T-helper 9 cell (primary cell): ENCODE results near the gene CA5A.
"Not testable (repeated sequence)": the region's sequence is repeated elsewhere in the genome, so short reads cannot be mapped to it uniquely, and the experiment has no call there.

Experiments used
- DNase-seq: peaks from one replicate; pipeline ENCODE4 v3.0.0-alpha.2; 2020

Gene CA5A

DNA sequence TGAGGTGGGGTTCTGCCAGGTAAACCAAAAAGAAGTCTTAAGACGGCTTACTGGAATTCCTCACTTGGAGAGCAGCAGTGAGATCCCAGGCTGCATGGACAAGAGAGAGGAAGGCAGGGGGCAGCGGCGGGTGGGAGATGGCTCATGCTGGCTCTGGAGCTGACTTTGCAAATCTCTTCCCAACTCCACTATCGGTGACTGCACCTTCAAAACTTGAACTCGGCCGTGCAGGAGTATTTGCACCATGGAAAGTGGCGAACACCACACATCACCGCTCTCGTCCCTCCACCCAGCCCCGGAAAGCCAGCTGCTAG is 16.7 kb downstream of the CA5A start:
- DNase-seq: no peak

- DNase-seq: no peak
These were observed 17.3 kb downstream of the CA5A start for GRCh38 chr16:87918866-87919680.

- no peak for DNase-seq
These were observed 18.0 kb downstream of the CA5A start for GRCh38 chr16:87918338-87918737.

DNA sequence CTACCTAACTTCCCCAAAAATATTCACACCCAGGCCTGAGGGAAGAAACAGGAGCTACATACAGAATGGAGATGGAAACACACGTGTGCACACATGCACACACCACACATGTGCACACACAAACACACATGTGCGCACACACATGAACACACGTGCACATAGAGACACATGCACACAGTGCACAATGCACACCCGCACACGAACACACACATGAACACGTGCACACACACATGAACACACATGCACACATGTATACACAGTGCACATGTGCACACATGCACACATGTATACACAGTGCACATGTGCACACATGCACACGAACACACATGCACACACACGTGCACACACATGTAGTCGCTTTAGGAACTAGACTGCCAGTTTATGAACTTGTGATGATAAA is 18.8 kb downstream of the CA5A start:
- no peak for DNase-seq

DNA sequence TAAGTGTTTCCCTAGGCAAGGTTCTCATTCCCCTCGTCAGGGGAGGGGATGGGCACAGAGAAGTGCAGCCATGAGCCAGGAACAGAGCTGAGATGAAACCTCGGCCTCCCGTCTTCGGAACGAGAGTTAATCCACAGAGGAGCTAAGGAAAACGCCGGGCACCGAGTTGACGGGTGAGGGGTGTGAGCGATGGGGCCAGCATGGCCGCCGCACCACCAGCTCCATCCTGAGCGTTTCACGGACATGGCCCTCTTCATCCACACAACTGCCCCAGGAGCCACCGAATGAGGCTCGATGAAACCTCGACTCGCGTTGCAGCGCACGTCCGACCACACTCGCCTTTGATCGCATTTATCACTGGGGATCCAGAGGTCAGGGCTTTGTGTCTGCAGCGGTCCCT is 21.5 kb downstream of the CA5A start:
- no peak for DNase-seq

GRCh38 chr16:87914021-87914725 is 22.2 kb downstream of the CA5A start:
- not testable (repeated sequence) for DNase-seq

- DNase-seq: not testable (repeated sequence)
These were observed 23.6 kb downstream of the CA5A start for GRCh38 chr16:87912691-87913090.

DNA sequence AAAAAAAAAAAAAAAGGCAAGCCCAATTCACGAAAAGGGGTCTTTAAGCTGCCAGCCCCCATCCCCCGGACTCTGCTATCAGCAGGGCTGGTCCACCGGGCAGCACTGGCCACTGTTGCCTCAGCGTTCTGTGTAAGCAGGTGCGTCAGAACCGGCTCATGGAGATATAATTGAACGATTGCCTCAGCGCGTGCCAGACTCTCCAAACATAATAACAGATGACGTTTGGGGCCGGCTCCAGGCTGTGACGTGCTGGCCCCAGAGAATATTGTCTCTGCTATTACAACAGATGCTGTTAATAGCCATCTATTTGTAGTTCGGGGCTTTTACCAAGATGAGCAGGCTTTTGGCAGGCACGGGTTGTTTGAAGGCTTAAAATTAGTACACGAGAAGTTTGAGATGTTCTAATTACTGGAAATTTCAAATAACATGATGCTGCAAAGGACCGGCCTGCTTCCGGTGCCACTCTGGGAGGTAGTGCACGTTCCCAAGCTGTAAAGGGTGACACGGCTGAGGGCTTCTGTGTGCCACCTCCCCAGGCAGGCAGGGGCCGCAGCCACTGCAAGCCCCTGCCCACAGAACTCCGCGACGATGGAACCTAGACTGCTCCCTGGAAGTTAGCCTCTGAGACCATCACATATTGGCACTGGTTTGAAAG is 25.1 kb downstream of the CA5A start:
- not testable (repeated sequence) for DNase-seq

GRCh38 chr16:87909203-87909935 is 27.0 kb downstream of the CA5A start:
- DNase-seq: peak; percentile 76

GRCh38 chr16:87908101-87908500 is 28.2 kb downstream of the CA5A start:
- DNase-seq: not testable (repeated sequence)

- DNase-seq: not testable (repeated sequence)
These were observed 30.8 kb downstream of the CA5A start for GRCh38 chr16:87905521-87905920.

DNA sequence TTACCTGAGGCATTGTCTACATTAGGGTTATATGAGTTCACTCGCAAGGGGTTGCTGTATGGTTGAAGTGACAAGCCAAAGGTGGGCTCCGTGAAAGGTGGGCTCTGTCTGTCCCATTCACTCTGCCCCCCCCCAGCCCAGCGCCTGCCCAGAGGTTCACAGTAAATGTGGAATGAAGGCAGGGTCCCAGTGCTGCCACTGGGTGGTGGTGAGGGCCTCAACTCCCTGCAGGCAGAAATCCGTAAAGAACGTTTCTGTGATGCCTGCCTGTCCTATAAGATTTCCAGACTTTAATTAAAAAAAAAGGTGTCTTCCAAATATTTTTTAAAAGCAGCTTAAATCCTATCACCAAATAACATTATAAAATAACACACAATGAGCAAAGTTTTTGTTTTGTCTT is 31.4 kb downstream of the CA5A start:
- DNase-seq: not testable (repeated sequence)

GRCh38 chr16:87900489-87900888 is 35.8 kb downstream of the CA5A start:
- not testable (repeated sequence) for DNase-seq

DNA sequence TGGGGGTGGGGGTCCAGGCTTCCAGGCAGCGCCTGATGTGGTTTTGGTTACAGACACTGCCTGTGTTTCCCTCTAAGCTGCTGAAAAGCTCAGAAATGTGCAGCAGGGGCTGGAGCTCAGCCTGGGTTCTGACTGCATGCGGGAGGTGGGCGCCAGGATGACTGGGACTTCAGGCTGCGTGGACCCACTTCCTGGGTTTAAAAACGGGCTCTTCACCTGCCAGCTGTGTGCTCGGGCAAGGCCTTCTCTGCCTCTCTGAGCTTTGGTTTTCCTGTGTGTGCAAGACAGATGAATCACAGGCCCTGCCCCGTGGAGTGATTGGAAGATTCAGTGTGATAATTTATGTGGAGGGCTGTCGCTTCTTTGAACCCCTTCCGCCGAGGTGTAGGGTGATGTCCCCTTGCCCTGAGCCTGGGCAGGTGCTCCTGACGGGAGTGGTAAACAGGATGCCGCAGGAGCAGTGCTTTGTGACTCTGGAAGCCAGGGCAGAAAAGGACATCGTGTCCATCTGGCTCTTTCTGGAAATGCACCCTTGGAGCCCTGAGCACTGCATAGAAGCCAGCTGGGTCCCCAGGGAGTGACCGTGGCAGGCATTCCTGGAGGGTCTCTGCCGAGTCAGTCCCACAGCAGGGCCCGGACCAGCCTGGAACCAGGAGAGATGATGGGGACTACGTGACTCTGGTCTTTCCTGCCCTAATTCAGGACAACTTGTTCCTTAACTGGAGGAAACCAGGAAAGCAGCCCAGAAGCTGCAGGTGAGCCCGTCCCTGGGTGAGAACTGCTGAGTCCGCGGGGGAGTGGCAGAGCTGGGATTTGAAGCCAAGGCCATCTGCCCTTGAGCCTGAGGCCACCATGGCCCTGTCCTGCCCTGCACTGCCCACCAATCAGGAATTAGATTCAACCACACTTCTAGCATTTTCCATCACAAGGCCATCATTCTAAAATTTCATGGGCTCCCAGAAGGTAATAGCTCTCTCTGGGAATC is 38.5 kb downstream of the CA5A start:
- DNase-seq: peak; percentile 27

GRCh38 chr16:87896924-87897520 is 39.3 kb downstream of the CA5A start:
- not testable (repeated sequence) for DNase-seq

DNA sequence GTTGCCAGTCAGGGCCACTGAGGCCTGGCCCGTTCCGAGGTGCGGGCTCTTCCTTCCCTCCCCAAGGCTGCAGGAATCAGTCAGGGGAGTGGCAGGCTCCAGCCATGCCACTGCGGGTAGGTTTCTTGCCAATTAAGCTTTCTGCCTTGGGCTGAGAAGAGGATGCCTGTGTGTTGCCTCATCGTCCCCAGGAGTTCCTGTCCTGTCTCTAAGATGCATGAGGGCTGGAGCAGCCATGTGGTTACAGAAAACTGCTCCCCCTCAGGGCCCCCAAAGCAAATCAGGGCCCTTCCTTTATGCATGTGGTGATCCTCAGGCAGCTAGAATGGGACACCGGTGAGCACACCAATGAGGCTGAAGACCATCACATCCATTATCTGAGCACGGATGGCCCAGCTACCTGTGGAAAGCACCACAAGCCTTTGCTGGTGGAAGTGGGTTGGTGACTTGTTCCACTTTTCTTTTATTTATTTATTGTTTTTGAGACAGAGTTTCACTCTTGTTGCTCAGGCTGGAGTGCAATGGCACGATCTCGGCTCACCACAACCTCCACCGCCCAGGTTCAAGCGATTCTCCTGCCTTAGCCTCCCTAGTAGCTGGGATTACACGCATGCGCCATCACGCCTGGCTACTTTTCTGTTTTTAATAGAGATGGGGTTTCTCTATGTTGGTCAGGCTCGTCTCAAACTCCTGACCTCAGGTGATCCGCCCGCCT is 40.0 kb downstream of the CA5A start:
- not testable (repeated sequence) for DNase-seq

DNA sequence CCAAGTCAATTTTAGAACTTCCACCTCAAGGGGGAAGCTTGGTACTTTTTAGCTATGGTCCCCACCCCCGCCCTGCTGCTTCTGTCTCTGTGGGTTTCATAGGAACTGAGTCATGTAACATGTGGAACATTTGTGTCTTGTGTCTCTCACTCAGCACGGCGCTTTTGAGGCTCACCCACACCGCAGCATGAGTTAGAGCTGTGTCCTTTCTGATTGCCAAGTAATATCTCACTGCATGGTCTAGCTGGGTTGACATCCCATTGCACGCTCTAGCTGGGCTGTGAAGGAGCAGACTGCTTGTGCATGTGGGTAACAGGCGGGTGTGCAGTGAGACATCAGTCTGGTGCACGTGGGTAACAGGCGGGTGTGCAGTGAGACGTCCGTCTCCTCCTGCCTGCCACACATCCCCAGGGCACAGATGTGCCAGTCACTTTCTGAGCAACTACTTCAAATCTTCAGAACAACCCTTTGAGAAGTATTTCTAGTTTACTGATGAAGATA is 40.6 kb downstream of the CA5A start:
- DNase-seq: peak; percentile 34

GRCh38 chr16:87894005-87894404 is 42.3 kb downstream of the CA5A start:
- not testable (repeated sequence) for DNase-seq

DNA sequence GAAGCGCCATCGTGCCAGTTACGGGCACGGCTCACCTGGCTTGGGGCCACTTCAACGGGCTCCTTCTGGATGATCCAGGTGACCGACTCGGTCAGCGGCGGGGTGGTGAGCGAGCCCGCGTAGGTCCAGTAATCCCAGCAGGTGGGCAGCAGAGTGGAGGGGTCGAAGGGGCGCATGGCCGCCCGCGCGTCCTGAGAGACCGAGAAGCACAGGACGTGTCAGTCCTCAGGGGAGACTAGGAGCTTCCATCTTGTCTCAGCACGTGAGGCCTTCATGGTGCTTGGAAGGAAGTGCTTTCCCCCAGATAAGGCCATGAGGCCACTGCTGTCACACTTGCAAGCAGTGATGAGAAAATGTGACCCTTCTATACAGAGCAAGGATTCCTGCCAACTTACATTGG is 44.6 kb downstream of the CA5A start:
- DNase-seq: no peak

DNA sequence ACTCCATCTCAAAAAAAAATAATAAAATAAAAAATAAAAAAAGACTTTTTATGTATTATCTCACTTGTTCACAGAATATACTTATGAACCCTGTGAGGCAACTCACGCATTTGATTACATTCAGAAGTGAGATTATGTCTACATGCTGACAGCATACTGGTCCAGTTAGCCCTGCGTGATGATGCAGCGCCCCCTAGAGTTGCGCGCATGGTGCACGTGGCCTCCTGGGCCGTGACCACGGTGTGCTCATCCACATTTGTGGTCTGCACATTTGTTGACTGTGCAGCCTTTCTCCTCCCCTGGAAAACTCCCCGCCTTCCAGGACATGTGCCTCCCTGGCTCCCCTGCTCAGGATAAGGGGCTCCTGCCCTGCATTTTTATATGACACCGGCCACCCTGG is 46.6 kb downstream of the CA5A start:
- DNase-seq: not testable (repeated sequence)
